PC-9 (cell line): ENCODE results near the gene TMEM184C. TPM values are rescaled to one million over a fixed set of nuclear protein-coding genes. Genes with fewer than 3 reads are reported as not detected.

ENCODE experiments used
- BruUV-seq: library from RNA; stranded (reverse); fragments of 400-500 nt; replicated peaks from 2 replicates; lab custom pipeline; 2021; lab: Mats Ljungman, UMichigan
- CTCF ChIA-PET: fragments of 300-600 bp; sonication (Branson Sonifier 250); formaldehyde crosslinking; loops from one replicate; lab custom pipeline; 2022; ENCODE audit warnings: antibody characterized with exemption; lab: Charles Lee
- POLR2A ChIA-PET: fragments of 300-600 bp; sonication (Branson Sonifier 250); formaldehyde crosslinking; loops from one replicate; lab custom pipeline; 2022; ENCODE audit warnings: antibody characterized with exemption; ENCODE audit not compliant: unreplicated experiment; lab: Charles Lee
- DNase-seq, 2 experiments: peaks; one replicate each; pipeline versions ENCODE4 v3.0.0 to v3.0.0-alpha.2; 2015 to 2022; ENCODE audit warnings: mixed read lengths in 1 of 2
- H2AFZ ChIP-seq: fragments of 200-600 bp; sonication (generic); 2 replicates; pipeline ENCODE4 v1.8.1; 2017; ENCODE audit warnings: antibody characterized with exemption
- H3F3A ChIP-seq: fragments of 200-600 bp; sonication (generic); 2 replicates; pipeline ENCODE4 v1.8.1; 2017; ENCODE audit warnings: antibody characterized with exemption, mild to moderate bottlenecking, low read depth; ENCODE audit not compliant: insufficient read depth
- H3K27ac ChIP-seq: fragments of 200-600 bp; sonication (generic); 2 replicates; pipeline ENCODE4 v1.6.1; 2016; ENCODE audit warnings: mixed run types
- H3K27me3 ChIP-seq: fragments of 200-600 bp; sonication (generic); 2 replicates; pipeline ENCODE4 v1.6.1; 2016; ENCODE audit warnings: low read depth, mixed run types; ENCODE audit not compliant: insufficient read depth
- H3K36me3 ChIP-seq: fragments of 200-600 bp; sonication (generic); 2 replicates; pipeline ENCODE4 v1.6.1; 2016; ENCODE audit warnings: low read depth, mixed run types
- H3K4me1 ChIP-seq: fragments of 200-600 bp; sonication (generic); replicated peaks from 2 replicates; pipeline ENCODE4 v1.6.1; 2016; ENCODE audit warnings: mixed run types; ENCODE audit not compliant: insufficient read depth
- H3K4me2 ChIP-seq: fragments of 200-600 bp; sonication (generic); 2 replicates; pipeline ENCODE4 v1.6.1; 2017; ENCODE audit warnings: mixed run types
- H3K4me3 ChIP-seq: fragments of 200-600 bp; sonication (generic); 2 replicates; pipeline ENCODE4 v1.6.1; 2016; ENCODE audit warnings: mixed run types
- H3K79me2 ChIP-seq: fragments of 200-600 bp; sonication (generic); 2 replicates; pipeline ENCODE4 v1.6.1; 2017; ENCODE audit warnings: low read depth, mixed run types
- H3K9me2 ChIP-seq: fragments of 200-600 bp; sonication (generic); 2 replicates; pipeline ENCODE4 v1.8.1; 2017; ENCODE audit warnings: mild to moderate bottlenecking; ENCODE audit not compliant: insufficient read depth
- H3K9me3 ChIP-seq: fragments of 200-600 bp; sonication (generic); 2 replicates; pipeline ENCODE4 v1.8.1; 2016; ENCODE audit warnings: low read depth; ENCODE audit not compliant: insufficient read depth
- H4K20me1 ChIP-seq: fragments of 200-600 bp; sonication (generic); 2 replicates; pipeline ENCODE4 v1.8.1; 2017; ENCODE audit not compliant: insufficient read depth
- EZH2 ChIP-seq: fragments of 200-600 bp; sonication (generic); IDR thresholded peaks from 2 replicates; pipeline ENCODE4 v1.8.0; 2017; ENCODE audit warnings: antibody characterized with exemption, low read depth
- intact Hi-C: fragments of 100-400 bp; cut with micrococcal nuclease; formaldehyde crosslinking; loops from one replicate; pipeline ENCODE4 v1.10.0; 2022; ENCODE audit not compliant: unreplicated experiment
- total RNA-seq: library from RNA; stranded (reverse); gene quantifications from 2 replicates; pipeline ENCODE4 v1.2.3, GENCODE V29; 2021
- TF ChIP-seq, protein P1 (sequence below): fragments of 200-600 bp; sonication (generic); conservative IDR thresholded peaks from 2 replicates; pipeline ENCODE4 v1.6.1; 2017; ENCODE audit warnings: mixed run types, antibody characterized with exemption, mild to moderate bottlenecking, moderate library complexity

The TMEM184C gene
- total RNA-seq, 1 experiment from 2014 or later, result 40.4 TPM

DNA sequence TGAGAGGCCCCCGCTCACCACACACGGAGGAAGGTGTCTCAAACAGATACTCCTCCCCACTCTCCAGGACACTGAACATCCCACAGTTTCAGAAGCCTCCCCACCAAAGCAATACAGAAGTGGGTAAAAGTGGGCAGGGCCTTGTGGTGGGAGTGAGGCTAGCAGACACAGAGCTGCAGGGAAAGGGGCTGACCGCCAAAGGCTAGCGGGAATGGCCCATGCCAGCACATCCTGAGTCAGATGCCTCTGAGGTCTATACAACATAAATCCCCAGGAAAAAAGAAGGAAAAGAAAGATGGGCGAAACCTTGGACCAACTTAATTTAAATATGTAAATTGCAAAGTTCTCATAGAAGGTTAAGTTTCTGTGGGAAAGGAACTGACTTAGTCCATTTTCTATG is 92.8 kb downstream of the TMEM184C start:
- intact Hi-C loops, result no loop called here
- CTCF ChIA-PET, result interaction anchor here (0.6 to 1.8 kb wide), 2 partner anchors 20 to 157 kb away, joined by 6 to 11 read pairs; no protein-coding TSS in a partner anchor
- TF ChIP-seq EZH2, result no peak
- TF ChIP-seq, protein P1, sequence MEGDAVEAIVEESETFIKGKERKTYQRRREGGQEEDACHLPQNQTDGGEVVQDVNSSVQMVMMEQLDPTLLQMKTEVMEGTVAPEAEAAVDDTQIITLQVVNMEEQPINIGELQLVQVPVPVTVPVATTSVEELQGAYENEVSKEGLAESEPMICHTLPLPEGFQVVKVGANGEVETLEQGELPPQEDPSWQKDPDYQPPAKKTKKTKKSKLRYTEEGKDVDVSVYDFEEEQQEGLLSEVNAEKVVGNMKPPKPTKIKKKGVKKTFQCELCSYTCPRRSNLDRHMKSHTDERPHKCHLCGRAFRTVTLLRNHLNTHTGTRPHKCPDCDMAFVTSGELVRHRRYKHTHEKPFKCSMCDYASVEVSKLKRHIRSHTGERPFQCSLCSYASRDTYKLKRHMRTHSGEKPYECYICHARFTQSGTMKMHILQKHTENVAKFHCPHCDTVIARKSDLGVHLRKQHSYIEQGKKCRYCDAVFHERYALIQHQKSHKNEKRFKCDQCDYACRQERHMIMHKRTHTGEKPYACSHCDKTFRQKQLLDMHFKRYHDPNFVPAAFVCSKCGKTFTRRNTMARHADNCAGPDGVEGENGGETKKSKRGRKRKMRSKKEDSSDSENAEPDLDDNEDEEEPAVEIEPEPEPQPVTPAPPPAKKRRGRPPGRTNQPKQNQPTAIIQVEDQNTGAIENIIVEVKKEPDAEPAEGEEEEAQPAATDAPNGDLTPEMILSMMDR, result no peak
- BruUV-seq, result no TSS peak
- H2AFZ ChIP-seq, result no peak overlapping the region
- peaks cover 21% of the 10 kb centered on the region for H3K4me1 ChIP-seq
- no peaks in the 10 kb centered on the region for H3K9me2 ChIP-seq
- POLR2A ChIA-PET, result no interaction called here
- H3K27ac ChIP-seq, result no peak overlapping the region
- no peaks in the 10 kb centered on the region for H3K79me2 ChIP-seq
- no peak for DNase-seq
- no peak overlapping the region for H3K4me3 ChIP-seq
- no peak overlapping the region for H3K4me2 ChIP-seq
- no peaks in the 10 kb centered on the region for H3K9me3 ChIP-seq
- H3K36me3 ChIP-seq, result no peaks in the 10 kb centered on the region
- no peaks in the 10 kb centered on the region for H4K20me1 ChIP-seq
- H3K27me3 ChIP-seq, result no peaks in the 10 kb centered on the region
- H3F3A ChIP-seq, result peaks cover 9% of the 10 kb centered on the region

DNA sequence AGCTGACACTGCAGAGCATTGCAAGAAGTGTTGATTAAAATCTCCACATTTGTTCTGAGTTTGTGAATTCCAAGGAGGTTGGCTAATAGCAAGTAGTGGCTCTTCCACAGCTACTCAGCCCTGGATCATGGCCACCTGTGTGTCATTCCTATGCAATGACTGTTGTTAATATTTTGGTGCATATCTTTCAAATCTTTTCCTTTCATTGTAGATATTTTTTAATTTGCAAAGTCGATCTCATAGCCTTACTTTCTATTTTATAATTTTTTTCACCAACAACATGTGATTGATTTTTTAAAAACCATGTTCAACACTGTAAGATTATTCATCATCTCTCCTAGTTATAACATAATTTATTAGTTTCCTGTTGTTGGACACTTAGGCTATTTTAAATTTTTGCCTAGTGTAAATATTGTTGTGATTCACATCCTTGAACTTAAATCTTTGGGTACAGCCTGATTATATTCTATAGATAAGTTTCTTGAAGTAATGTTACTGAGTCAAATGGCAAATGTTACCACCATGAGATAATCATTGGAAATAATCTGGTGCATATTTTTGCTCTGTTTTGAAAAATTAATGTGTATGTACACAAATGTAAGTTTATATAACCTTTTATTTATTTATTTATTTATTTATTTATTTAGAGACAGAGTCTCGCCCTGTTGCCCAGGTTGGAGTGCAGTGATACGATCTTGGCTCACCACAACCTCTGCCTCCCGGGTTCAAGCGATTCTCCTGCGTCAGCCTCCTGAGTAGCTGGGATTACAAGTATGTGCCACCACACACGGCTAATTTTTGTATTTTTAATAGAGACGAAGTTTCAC is 97.6 kb downstream of the TMEM184C start:
- Histone ChIP-seq H3K9me2 (no peaks in the 10 kb centered on the region), H3K4me2 (peak overlapping the region; percentile 67), H2AFZ (no peak overlapping the region), H3K9me3 (no peaks in the 10 kb centered on the region), H3F3A (peaks cover 9% of the 10 kb centered on the region), H3K27ac (peak overlapping the region; percentile 64), H3K4me3 (peak overlapping the region; percentile 39; the same call in 1 of the 2 replicates), H3K79me2 (no peaks in the 10 kb centered on the region), H3K27me3 (no peaks in the 10 kb centered on the region), H3K36me3 (no peaks in the 10 kb centered on the region), H3K4me1 (peaks cover 21% of the 10 kb centered on the region), H4K20me1 (no peaks in the 10 kb centered on the region)
- intact Hi-C loops, result loop anchor here (1.0 to 2.0 kb wide), 2 partner anchors 72 to 117 kb away; no protein-coding TSS in a partner anchor
- CTCF ChIA-PET, result interaction anchor here (1.0 kb wide), 1 partner anchor 152 kb away, joined by 7 read pairs; no protein-coding TSS in a partner anchor
- TF ChIP-seq, protein P1, result no peak
- no peak for TF ChIP-seq EZH2
- no TSS peak for BruUV-seq
- POLR2A ChIA-PET, result no interaction called here
- peak; percentile 58 to 92 for DNase-seq

DNA sequence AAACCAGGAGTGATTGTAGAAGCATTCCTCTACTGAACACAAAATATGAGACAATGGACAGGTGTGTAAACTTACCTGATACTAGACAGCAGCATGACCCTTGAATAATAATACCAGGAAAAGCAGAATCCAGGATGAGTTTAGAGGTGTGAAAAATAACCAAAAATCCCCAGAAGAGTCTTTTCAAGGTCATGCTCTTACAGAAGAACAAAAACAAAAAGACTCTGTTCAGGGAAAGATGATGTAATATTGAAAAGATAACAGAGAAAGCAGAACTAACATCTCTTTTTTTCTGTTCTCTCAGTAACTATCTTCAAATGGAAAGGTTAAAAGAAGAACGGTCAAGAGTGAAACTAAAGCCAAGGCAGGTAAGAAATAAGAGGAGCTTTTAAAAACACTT is 100.7 kb downstream of the TMEM184C start:
- ChIA-PET CTCF (no interaction called here), POLR2A (no interaction called here)
- Histone ChIP-seq H3K4me2 (no peak overlapping the region), H3F3A (peaks cover 9% of the 10 kb centered on the region), H3K4me1 (peaks cover 21% of the 10 kb centered on the region), H3K27ac (no peak overlapping the region), H3K4me3 (no peak overlapping the region), H2AFZ (no peak overlapping the region), H3K36me3 (no peaks in the 10 kb centered on the region), H3K79me2 (no peaks in the 10 kb centered on the region), H3K27me3 (no peaks in the 10 kb centered on the region), H3K9me3 (no peaks in the 10 kb centered on the region), H3K9me2 (no peaks in the 10 kb centered on the region), H4K20me1 (no peaks in the 10 kb centered on the region)
- no peak for DNase-seq
- intact Hi-C loops, result no loop called here
- BruUV-seq, result no TSS peak
- TF ChIP-seq, protein P1, result no peak
- no peak for TF ChIP-seq EZH2

Other genes with a start within 250 kb of the TMEM184C start
- gene EDNRA, start 136.3 kb upstream of the TMEM184C start, total RNA-seq, result not detected in 2 replicates
- gene PRMT9, start 66.8 kb downstream of the TMEM184C start, total RNA-seq, result 8.4 and 9.0 TPM in 2 replicates
- gene ARHGAP10, start 114.7 kb downstream of the TMEM184C start, total RNA-seq, result 21.7 and 27.5 TPM in 2 replicates